Uterus (tissue), 2 donors: ENCODE measurements around the gene PAH.

ENCODE experiments used
- CTCF ChIP-seq, 4 experiments: fragments of 200-600 bp in 2 of 4; fragments of 450-650 bp in 2 of 4; sonication (generic) in 2 of 4; IDR thresholded peaks; one replicate each; pipeline ENCODE4 v1.5.1; 2016 to 2019; ENCODE audit warnings: antibody characterized with exemption in 4 of 4, mild to moderate bottlenecking in 2 of 4, moderate library complexity in 1 of 4
- POLR2A ChIP-seq, 2 donors: fragments of 450-650 bp; IDR thresholded peaks; one replicate each; pipeline ENCODE4 v1.6.1; 2016; ENCODE audit warnings: antibody characterized with exemption in 2 of 2, mild to moderate bottlenecking in 1 of 2, moderate library complexity in 1 of 2

- TF ChIP-seq CTCF (IDR thresholded peaks at IDR 0.05) (no peak), POLR2A (IDR thresholded peaks at IDR 0.05) (no peak)
Measured at GRCh38 chr12:102927220-102927619, 10.2 kb upstream of the PAH start.
